ENCODE measurements around the gene MCF2. TPM values are rescaled to one million over a fixed set of nuclear protein-coding genes. Genes with fewer than 3 reads are reported as not detected.

The MCF2 gene
- total and polyA plus RNA-seq, 10 donors = 0.51 to 3.7 (median 1.0) TPM

DNA sequence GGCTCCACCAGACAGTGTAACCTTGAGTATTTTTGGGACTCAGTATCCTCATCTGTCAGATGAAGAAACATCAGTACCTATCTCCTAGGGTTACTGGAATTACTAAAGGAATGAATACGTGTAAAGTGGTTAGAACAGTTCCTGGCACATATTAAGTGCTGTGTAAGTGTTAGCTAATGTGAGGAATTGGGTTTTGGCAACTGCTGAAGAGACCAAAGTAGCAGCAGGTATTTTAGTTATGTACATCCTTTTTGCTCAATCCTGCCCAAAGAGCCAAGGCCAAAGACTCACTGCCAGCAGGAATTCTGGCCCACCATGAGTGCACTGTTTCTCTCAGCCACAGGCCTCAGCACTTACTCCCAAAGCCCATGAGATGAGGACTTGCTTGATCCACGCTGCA is 16.7 kb upstream of the MCF2 start:
- WGBS, 5 donors = 62 to 92% (median 73%) methylated on average over 2 of the region's 2 CpGs

DNA sequence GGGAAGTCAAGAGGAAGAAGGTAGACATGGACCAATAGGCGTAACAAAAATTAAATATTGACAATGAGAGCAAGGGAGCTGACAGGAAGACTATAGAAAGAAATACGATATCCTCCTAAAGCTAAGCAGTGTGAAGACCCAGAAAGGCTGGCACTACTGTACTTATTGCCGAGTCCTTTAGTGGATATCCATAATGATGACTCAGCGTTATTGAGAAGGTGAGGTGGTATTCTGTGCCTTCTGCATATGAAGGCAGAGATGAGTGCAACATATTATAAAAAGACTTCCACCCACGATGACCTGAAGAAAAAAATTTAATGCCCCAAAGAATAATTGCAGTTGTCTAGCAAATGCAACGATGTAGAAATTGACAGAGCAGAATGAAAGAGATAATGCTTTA is 13.0 kb upstream of the MCF2 start:
- intact Hi-C loops (cut with DNase I; ENCODE audit: low total_unique reads) = no loop called here
- Histone ChIP-seq H3K27ac (no peak overlapping the region), H3K4me1 (no peaks in the 10 kb centered on the region), H3K36me3 (no peaks in the 10 kb centered on the region), H3K27me3 (replicated peaks in 1 of 7) (no peaks in the 10 kb centered on the region), H3K9me3 (no peaks in the 10 kb centered on the region), H3K4me3 (no peak overlapping the region)
- 79 to 95% (median 89%) methylated on average over 6 of the region's 6 CpGs for WGBS, 5 donors
- no peak for TF ChIP-seq POLR2AphosphoS5 (IDR thresholded peaks at IDR 0.05)
- no peak for TF ChIP-seq POLR2A (IDR thresholded peaks at IDR 0.05)
- TF ChIP-seq, protein P1, sequence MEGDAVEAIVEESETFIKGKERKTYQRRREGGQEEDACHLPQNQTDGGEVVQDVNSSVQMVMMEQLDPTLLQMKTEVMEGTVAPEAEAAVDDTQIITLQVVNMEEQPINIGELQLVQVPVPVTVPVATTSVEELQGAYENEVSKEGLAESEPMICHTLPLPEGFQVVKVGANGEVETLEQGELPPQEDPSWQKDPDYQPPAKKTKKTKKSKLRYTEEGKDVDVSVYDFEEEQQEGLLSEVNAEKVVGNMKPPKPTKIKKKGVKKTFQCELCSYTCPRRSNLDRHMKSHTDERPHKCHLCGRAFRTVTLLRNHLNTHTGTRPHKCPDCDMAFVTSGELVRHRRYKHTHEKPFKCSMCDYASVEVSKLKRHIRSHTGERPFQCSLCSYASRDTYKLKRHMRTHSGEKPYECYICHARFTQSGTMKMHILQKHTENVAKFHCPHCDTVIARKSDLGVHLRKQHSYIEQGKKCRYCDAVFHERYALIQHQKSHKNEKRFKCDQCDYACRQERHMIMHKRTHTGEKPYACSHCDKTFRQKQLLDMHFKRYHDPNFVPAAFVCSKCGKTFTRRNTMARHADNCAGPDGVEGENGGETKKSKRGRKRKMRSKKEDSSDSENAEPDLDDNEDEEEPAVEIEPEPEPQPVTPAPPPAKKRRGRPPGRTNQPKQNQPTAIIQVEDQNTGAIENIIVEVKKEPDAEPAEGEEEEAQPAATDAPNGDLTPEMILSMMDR (IDR thresholded peaks at IDR 0.05 in 8 of 11, conservative IDR thresholded peaks at IDR 0.05 in 3 of 11) = no peak
- DNase-seq = no peak

More for the DNA sequence above, 16.7 kb upstream of the MCF2 start:
- Histone ChIP-seq H3K27me3 (replicated peaks in 1 of 7) (no peaks in the 10 kb centered on the region), H3K4me3 (no peak overlapping the region), H3K4me1 (no peaks in the 10 kb centered on the region), H3K9me3 (no peaks in the 10 kb centered on the region), H3K36me3 (peaks cover 0 to 4% (median 0%) of the 10 kb centered on the region in 6 donors), H3K27ac (no peak overlapping the region)
- no peak for TF ChIP-seq POLR2A (IDR thresholded peaks at IDR 0.05)
- TF ChIP-seq POLR2AphosphoS5 (IDR thresholded peaks at IDR 0.05) = no peak
- TF ChIP-seq, protein P1 (IDR thresholded peaks at IDR 0.05 in 8 of 11, conservative IDR thresholded peaks at IDR 0.05 in 3 of 11) = no peak
- intact Hi-C loops (cut with DNase I; ENCODE audit: low total_unique reads) = no loop called here
- no peak for DNase-seq

DNA sequence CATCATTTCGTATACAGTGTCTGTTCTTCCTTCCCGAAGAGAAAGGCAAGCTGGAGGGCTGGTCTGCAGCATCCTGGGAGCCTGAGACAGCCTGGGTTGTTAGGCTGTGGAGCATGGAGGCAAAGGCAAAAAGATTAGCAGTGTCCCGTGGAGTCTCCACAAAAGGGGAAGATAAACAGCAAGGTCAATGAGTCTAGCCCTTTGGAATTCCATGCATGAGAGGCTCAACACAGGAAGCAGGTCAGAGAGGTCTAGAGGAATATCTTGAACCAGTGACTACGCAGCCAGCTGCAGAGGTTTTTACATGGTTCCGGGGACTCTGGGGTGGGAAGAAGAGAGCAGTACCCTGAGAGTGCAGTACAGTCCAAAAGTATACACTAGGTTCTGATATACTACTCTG is 12.2 kb upstream of the MCF2 start:
- Histone ChIP-seq H3K27me3 (replicated peaks in 1 of 7) (no peaks in the 10 kb centered on the region), H3K9me3 (no peaks in the 10 kb centered on the region), H3K27ac (no peak overlapping the region), H3K36me3 (no peaks in the 10 kb centered on the region), H3K4me1 (no peaks in the 10 kb centered on the region), H3K4me3 (no peak overlapping the region)
- WGBS, 5 donors = 58 to 79% (median 64%) methylated on average over 5 of the region's 5 CpGs
- TF ChIP-seq POLR2A (IDR thresholded peaks at IDR 0.05) (no peak), POLR2AphosphoS5 (IDR thresholded peaks at IDR 0.05) (no peak)
- TF ChIP-seq, protein P1 (IDR thresholded peaks at IDR 0.05 in 8 of 11, conservative IDR thresholded peaks at IDR 0.05 in 3 of 11) = no peak
- no peak for DNase-seq
- intact Hi-C loops (cut with DNase I; ENCODE audit: low total_unique reads) = no loop called here

DNA sequence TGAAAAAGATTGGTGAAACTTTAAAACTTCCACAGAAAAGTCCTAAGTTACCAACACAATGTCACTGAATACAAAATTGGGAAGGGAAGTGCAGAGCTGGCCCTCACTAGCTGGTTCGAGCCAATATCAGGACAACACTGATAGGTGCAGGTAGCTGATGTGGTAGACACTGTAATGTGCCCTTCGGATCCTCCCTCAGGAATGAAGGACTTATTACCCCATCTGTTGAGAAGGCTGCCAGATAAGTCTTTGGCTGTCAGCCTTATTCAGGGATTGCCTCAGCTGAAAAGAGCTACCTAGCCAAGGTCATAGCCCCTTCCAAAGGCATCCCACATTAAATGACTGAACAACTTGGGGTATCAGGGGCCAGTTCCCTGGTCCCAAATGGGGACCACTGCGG is 5.3 kb downstream of the MCF2 start:
- no peak for DNase-seq
- no peak overlapping the region for H3K4me3 ChIP-seq
- no peaks in the 10 kb centered on the region for H3K27me3 ChIP-seq (replicated peaks in 1 of 7)
- intact Hi-C loops (cut with DNase I; ENCODE audit: low total_unique reads) = no loop called here
- WGBS, 5 donors = 82 to 94% (median 90%) methylated on average over 3 of the region's 3 CpGs
- no peaks in the 10 kb centered on the region for H3K36me3 ChIP-seq
- TF ChIP-seq POLR2A (IDR thresholded peaks at IDR 0.05) (no peak), POLR2AphosphoS5 (IDR thresholded peaks at IDR 0.05) (no peak)
- TF ChIP-seq, protein P1 (IDR thresholded peaks at IDR 0.05 in 8 of 11, conservative IDR thresholded peaks at IDR 0.05 in 3 of 11) = no peak
- H3K4me1 ChIP-seq = no peaks in the 10 kb centered on the region
- H3K9me3 ChIP-seq = no peaks in the 10 kb centered on the region
- H3K27ac ChIP-seq = no peak overlapping the region
